VCaP (cell line): ENCODE data around the gene UBLCP1.

ENCODE experiments used
- H3K27ac ChIP-seq: fragments of 450-650 bp; 2 replicates; pipeline ENCODE4 v1.5.1; 2017
- TF ChIP-seq, protein P1 (sequence below): fragments of 450-650 bp; conservative IDR thresholded peaks from 2 replicates; pipeline ENCODE4 v1.5.1; 2017; ENCODE audit warnings: mild to moderate bottlenecking, moderate library complexity

UBLCP1 gene

DNA sequence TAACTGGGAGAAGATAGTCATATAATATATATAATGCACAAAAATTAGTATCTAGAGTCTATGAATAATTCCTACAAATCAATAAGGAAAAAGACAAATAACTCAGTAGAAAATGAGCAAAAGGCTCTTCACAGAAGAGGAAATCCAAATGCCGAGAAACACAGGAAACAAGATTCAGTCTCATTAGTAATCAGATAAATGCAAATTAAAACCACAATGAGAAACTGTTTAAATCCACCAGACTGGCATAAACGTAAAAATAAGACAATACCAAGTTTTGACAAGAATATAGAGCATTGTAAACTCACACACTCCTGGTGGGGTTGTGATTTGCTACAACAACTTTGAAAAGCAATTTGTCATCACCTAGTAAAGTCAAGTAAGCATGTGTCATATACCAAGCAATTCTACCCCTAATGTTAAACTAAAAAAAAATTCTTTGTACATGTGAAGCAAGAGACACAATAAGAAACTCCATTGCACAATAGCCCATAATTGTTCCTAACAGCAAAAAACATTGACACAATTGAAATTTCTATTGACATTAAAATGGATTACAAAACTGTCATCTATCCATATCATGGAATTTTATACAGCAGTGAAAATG lies 21.0 kb upstream of the UBLCP1 start:
- H3K27ac ChIP-seq, result no peak overlapping the region
- TF ChIP-seq, protein P1, sequence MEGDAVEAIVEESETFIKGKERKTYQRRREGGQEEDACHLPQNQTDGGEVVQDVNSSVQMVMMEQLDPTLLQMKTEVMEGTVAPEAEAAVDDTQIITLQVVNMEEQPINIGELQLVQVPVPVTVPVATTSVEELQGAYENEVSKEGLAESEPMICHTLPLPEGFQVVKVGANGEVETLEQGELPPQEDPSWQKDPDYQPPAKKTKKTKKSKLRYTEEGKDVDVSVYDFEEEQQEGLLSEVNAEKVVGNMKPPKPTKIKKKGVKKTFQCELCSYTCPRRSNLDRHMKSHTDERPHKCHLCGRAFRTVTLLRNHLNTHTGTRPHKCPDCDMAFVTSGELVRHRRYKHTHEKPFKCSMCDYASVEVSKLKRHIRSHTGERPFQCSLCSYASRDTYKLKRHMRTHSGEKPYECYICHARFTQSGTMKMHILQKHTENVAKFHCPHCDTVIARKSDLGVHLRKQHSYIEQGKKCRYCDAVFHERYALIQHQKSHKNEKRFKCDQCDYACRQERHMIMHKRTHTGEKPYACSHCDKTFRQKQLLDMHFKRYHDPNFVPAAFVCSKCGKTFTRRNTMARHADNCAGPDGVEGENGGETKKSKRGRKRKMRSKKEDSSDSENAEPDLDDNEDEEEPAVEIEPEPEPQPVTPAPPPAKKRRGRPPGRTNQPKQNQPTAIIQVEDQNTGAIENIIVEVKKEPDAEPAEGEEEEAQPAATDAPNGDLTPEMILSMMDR, result no peak

DNA sequence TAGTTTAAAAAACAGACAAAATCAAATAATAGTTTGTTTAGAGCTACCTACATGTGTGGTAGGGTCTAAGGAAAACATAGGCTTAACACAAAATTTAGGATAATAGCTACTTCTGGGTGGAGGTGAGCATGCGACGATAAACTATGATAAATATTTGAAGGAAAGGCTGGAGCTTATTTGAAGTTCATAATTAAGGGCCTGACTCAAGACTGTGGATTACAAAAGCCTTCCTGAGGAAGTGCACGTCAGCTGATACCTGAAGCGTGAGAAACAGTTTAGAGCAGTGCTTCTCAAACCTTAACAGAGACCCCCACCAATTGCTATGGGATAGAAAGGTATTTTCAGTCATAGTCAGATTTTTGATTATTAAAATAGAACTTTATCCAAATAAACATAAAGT lies 20.4 kb upstream of the UBLCP1 start:
- H3K27ac ChIP-seq, result no peak overlapping the region
- TF ChIP-seq, protein P1, result no peak

DNA sequence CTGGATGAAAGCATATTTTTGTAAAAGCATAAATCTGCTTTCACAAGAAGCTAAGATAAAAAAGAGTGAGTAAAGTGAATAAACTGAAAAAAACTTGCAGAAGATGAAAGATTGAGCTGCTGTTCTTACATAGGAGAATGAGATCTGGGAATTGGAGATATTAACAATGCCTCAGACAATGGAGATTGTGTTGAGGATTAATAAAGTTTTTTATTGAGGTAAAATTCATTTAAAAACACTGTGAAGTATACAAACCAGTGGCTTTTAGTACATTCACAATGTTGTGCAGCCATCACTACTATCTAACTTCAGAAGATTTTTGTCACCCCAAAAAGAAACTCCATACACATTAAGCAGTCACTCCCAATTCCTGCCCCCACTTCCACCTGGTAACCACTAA lies 19.7 kb upstream of the UBLCP1 start:
- TF ChIP-seq, protein P1, result no peak
- H3K27ac ChIP-seq, result no peak overlapping the region

DNA sequence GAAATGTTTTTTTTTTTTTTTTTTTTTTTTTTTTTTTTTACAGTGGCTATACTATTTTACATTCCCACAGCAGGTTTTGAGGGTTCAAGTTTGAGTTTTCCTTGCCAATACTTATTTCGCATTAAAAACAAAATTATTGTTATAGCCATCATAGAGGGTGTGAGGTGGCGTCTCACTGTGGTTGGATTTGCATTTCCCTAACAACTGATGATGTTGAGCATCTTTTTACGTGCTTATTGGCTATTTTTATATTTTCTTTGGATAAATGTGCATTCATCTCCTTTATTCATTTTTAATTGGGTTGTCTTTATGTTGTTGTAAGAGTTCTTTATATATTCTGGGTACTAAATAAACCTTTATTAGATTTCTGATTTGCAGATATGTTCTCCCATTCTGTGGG lies 18.9 kb upstream of the UBLCP1 start:
- no peak overlapping the region for H3K27ac ChIP-seq
- TF ChIP-seq, protein P1, result no peak

DNA sequence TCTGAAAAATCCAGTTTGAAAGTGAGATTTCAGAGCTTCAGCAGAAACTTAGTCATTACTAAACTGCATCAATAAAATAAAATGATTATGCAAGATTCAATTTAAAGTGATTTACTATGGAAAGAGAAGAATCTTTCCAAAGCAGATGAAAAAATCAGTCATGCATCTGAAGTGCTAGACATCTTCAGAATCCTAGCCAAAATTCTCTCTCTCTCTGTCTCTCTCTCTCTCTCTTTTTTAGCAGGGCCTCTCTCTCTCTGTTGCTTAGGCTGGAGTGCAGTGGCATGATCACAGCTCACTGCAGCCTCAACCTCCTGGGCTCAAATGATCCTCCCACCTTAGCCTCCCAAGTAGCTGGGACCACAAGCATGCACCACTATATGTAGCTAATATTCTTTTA lies 18.2 kb upstream of the UBLCP1 start:
- TF ChIP-seq, protein P1, result no peak

DNA sequence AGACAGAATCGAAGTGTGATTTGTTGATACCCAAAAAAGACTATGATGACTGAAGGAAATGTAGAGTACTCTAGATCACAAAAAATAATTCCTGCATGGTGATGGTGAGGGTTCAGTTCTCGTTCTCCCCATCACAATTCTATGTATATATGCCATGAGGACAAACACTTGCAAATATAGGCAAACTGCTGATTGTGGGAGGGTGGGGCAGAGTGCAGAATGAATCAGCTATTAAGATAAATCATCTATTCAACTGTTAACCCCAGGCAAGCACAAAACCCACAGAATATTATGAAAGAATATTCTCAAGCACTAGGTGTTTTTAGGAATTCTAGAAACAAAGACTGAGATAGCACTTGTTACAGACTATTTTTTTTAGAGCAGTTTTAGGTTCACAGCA lies 13.9 kb upstream of the UBLCP1 start:
- H3K27ac ChIP-seq, result no peak overlapping the region
- TF ChIP-seq, protein P1, result no peak

More for the DNA sequence above, 18.2 kb upstream of the UBLCP1 start:
- H3K27ac ChIP-seq, result no peak overlapping the region

DNA sequence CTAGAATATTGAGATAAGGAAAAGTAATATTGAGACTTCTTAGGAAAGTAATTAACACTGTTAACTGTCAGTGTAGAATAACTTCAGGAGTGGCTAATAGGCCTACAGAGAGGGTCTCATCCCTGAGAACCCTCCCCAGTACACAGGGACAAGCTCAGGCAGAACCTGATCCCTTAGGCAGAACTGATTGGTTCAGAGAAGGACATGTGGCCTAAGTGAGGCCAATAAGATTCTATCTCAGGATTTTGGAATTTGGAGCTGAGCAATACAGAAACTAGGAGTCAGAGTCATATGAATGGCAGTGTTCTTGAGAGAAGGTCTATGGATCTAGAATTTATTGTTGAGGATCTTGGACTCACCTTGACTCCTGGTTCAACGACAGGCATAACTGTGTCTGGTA lies 10.9 kb upstream of the UBLCP1 start:
- H3K27ac ChIP-seq, result no peak overlapping the region
- TF ChIP-seq, protein P1, result no peak
